Liver (tissue), 2 donors: ENCODE measurements around the gene MOCS2.

Experiments
- MAX ChIP-seq: IDR thresholded peaks from 2 replicates; pipeline ENCODE4 v1.6.1; 2016; ENCODE audit warnings: antibody characterized with exemption
- TF ChIP-seq, protein P1 (sequence below): fragments of 150-350 bp; IDR thresholded peaks from 2 replicates; pipeline ENCODE4 v1.5.1; 2017; ENCODE audit warnings: improper control_type of control experiment, low read depth, low read length; ENCODE audit not compliant: missing input control
- donor health status: healthy.

- TF ChIP-seq, protein P1, sequence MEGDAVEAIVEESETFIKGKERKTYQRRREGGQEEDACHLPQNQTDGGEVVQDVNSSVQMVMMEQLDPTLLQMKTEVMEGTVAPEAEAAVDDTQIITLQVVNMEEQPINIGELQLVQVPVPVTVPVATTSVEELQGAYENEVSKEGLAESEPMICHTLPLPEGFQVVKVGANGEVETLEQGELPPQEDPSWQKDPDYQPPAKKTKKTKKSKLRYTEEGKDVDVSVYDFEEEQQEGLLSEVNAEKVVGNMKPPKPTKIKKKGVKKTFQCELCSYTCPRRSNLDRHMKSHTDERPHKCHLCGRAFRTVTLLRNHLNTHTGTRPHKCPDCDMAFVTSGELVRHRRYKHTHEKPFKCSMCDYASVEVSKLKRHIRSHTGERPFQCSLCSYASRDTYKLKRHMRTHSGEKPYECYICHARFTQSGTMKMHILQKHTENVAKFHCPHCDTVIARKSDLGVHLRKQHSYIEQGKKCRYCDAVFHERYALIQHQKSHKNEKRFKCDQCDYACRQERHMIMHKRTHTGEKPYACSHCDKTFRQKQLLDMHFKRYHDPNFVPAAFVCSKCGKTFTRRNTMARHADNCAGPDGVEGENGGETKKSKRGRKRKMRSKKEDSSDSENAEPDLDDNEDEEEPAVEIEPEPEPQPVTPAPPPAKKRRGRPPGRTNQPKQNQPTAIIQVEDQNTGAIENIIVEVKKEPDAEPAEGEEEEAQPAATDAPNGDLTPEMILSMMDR, result no peak
- TF ChIP-seq MAX, result no peak
Observed at GRCh38 chr5:53071738-53072137, 37.8 kb downstream of the MOCS2 start.
